SK-N-SH (cell line): ENCODE results near the gene RAB17. TPM values are rescaled to one million over a fixed set of nuclear protein-coding genes. Genes with fewer than 3 reads are reported as not detected.

ENCODE experiments used
- CTCF ChIA-PET: fragments of 300-600, 350-600 bp; formaldehyde crosslinking; extraction: SDS; loops from one replicate; lab custom pipeline; 2021; lab: Yijun Ruan, JAX
- POLR2A ChIA-PET: fragments of 350-600 bp; sonication (Branson Sonifier 250); formaldehyde crosslinking; extraction: SDS; loops from one replicate; lab custom pipeline; 2020; ENCODE audit warnings: antibody characterized with exemption, inconsistent platforms; lab: Yijun Ruan, JAX
- DNase-seq: peaks from one replicate; pipeline ENCODE4 v3.0.0; 2012
- H2AFZ ChIP-seq: fragments of 200-600 bp; sonication (generic); 2 replicates; pipeline ENCODE4 v1.8.1; 2016; ENCODE audit warnings: antibody characterized with exemption, mild to moderate bottlenecking, low read depth
- H3F3A ChIP-seq: fragments of 200-600 bp; sonication (generic); replicated peaks from 2 replicates; pipeline ENCODE3; 2016; ENCODE audit warnings: antibody characterized with exemption, mild to moderate bottlenecking; ENCODE audit not compliant: insufficient read depth
- H3K27ac ChIP-seq, 2 experiments: fragments of 200-500 bp in 1 of 2; fragments of 200-600 bp in 1 of 2; sonication (Bioruptor generic) in 1 of 2; sonication (generic), shearing (Covaris generic) in 1 of 2; 2 replicates each; pipeline versions ENCODE4 v1.5.1 to v1.6.1; 2014 to 2016; ENCODE audit warnings: low read depth in 2 of 2, inconsistent platforms in 1 of 2, low read length in 1 of 2, mild to moderate bottlenecking in 1 of 2, mixed read lengths in 1 of 2
- H3K27me3 ChIP-seq: fragments of 200-600 bp; sonication (generic), shearing (Covaris generic); 2 replicates; pipeline ENCODE4 v1.6.1; 2016; ENCODE audit warnings: mixed run types; ENCODE audit not compliant: insufficient read depth
- H3K36me3 ChIP-seq, 2 experiments: fragments of 200-500 bp in 1 of 2; fragments of 200-600 bp in 1 of 2; sonication (Bioruptor generic) in 1 of 2; sonication (generic) in 1 of 2; replicated peaks in 1 of 2; 2 replicates each; pipeline versions ENCODE3 to v1.5.1; 2014 to 2016; ENCODE audit warnings: low read length in 1 of 2, mild to moderate bottlenecking in 1 of 2; ENCODE audit not compliant: insufficient read depth in 2 of 2, control insufficient read depth in 1 of 2
- H3K4me1 ChIP-seq, 2 experiments: fragments of 200-500 bp in 1 of 2; fragments of 200-600 bp in 1 of 2; sonication (Bioruptor generic) in 1 of 2; sonication (generic), shearing (Covaris generic) in 1 of 2; 2 replicates each; pipeline versions ENCODE4 v1.5.1 to v1.6.1; 2014 to 2016; ENCODE audit warnings: low read depth in 1 of 2, low read length in 1 of 2, mixed run types in 1 of 2; ENCODE audit not compliant: insufficient read depth in 2 of 2, control insufficient read depth in 1 of 2
- H3K4me2 ChIP-seq: fragments of 200-600 bp; sonication (generic), shearing (Covaris generic); 2 replicates; pipeline ENCODE4 v1.6.1; 2017; ENCODE audit warnings: mixed run types
- H3K4me3 ChIP-seq, 2 experiments: fragments of 200-500 bp in 1 of 2; fragments of 200-600 bp in 1 of 2; sonication (Bioruptor generic) in 1 of 2; sonication (generic), shearing (Covaris generic) in 1 of 2; 2 replicates each; pipeline versions ENCODE4 v1.5.1 to v1.8.1; 2014 to 2016; ENCODE audit warnings: low read depth in 2 of 2, inconsistent platforms in 1 of 2, low read length in 1 of 2, mild to moderate bottlenecking in 1 of 2, mixed read lengths in 1 of 2, moderate library complexity in 1 of 2
- H3K79me2 ChIP-seq: fragments of 200-600 bp; sonication (generic); 2 replicates; pipeline ENCODE4 v1.8.1; 2017; ENCODE audit warnings: mild to moderate bottlenecking; ENCODE audit not compliant: insufficient read depth
- H3K9ac ChIP-seq: fragments of 200-600 bp; sonication (generic); 2 replicates; pipeline ENCODE4 v1.6.1; 2017; ENCODE audit warnings: mixed run types
- H3K9me2 ChIP-seq: fragments of 200-600 bp; sonication (generic); 2 replicates; pipeline ENCODE4 v1.6.1; 2017; ENCODE audit warnings: mixed run types
- H3K9me3 ChIP-seq: fragments of 200-600 bp; sonication (generic); 2 replicates; pipeline ENCODE4 v1.6.1; 2017; ENCODE audit warnings: mixed run types, mild to moderate bottlenecking, moderate library complexity
- H4K20me1 ChIP-seq: fragments of 200-600 bp; sonication (generic); 2 replicates; pipeline ENCODE4 v1.6.1; 2017; ENCODE audit warnings: mild to moderate bottlenecking, mixed run types; ENCODE audit not compliant: insufficient read depth
- ELF1 ChIP-seq: IDR thresholded peaks from 2 replicates; pipeline ENCODE4 v1.4.0; 2012
- FOXM1 ChIP-seq: IDR thresholded peaks from 2 replicates; pipeline ENCODE4 v1.4.0; 2012; ENCODE audit warnings: low read depth, mild to moderate bottlenecking
- GABPA ChIP-seq: IDR thresholded peaks from 2 replicates; pipeline ENCODE4 v1.4.0; 2012; ENCODE audit warnings: low read depth, mild to moderate bottlenecking
- MXI1 ChIP-seq: IDR thresholded peaks from 2 replicates; pipeline ENCODE4 v1.6.1; 2012; ENCODE audit warnings: mild to moderate bottlenecking, low read depth, low read length, improper control_type of control experiment
- NFIC ChIP-seq: IDR thresholded peaks from 2 replicates; pipeline ENCODE4 v1.4.0; 2012; ENCODE audit warnings: borderline replicate concordance
- RAD21 ChIP-seq: IDR thresholded peaks from 2 replicates; pipeline ENCODE4 v1.6.1; 2012; ENCODE audit warnings: mild to moderate bottlenecking, low read length
- RCOR1 ChIP-seq: fragments of 150-350 bp; IDR thresholded peaks from 2 replicates; pipeline ENCODE4 v1.6.1; 2017; ENCODE audit warnings: antibody characterized with exemption, low read length
- RFX5 ChIP-seq: IDR thresholded peaks from 2 replicates; pipeline ENCODE4 v1.6.1; 2012; ENCODE audit warnings: mild to moderate bottlenecking, improper control_type of control experiment, low read length
- TAF1 ChIP-seq: IDR thresholded peaks from 2 replicates; pipeline ENCODE4 v1.6.1; 2012; ENCODE audit warnings: low read depth, mild to moderate bottlenecking, low read length, moderate library complexity, borderline replicate concordance
- TEAD4 ChIP-seq: IDR thresholded peaks from 2 replicates; pipeline ENCODE4 v1.4.0; 2012; ENCODE audit warnings: mild to moderate bottlenecking, borderline replicate concordance; ENCODE audit not compliant: insufficient read depth
- WGBS: methylation state at CpG from one replicate; pipeline ENCODE4 v1.1.6; 2017; ENCODE audit warnings: low lambda C conversion rate; 5-methylcytosine and 5-hydroxymethylcytosine counted together
- polyA plus RNA-seq, 3 experiments: library from polyadenylated mRNA; depleted of rRNA; stranded (reverse); fragments of >200 nt; gene quantifications; 2 replicates each; pipeline ENCODE4 v1.2.3, GENCODE V29; 2012
- TF ChIP-seq, protein P1 (sequence below): fragments of 200-600 bp; sonication (generic); IDR thresholded peaks from 2 replicates; pipeline ENCODE4 v1.6.1; 2017; ENCODE audit warnings: antibody characterized with exemption, mild to moderate bottlenecking, moderate library complexity
- TF ChIP-seq, protein P2 (sequence below): fragments of 150-350 bp; IDR thresholded peaks from 2 replicates; pipeline ENCODE4 v1.6.1; 2016; ENCODE audit warnings: mild to moderate bottlenecking, low read depth, low read length
- TF ChIP-seq, protein P3 (sequence below): IDR thresholded peaks from 2 replicates; pipeline ENCODE4; 2012
- TF ChIP-seq, protein P4 (sequence below): IDR thresholded peaks from 2 replicates; pipeline ENCODE4 v1.4.0; 2012; ENCODE audit warnings: low read depth, borderline replicate concordance
- TF ChIP-seq, protein P5 (sequence below): fragments of 150-350 bp; IDR thresholded peaks from 2 replicates; pipeline ENCODE4 v1.6.1; 2017; ENCODE audit warnings: antibody characterized with exemption, low read length, low read depth, borderline replicate concordance
- TF ChIP-seq, protein P6 (sequence below): IDR thresholded peaks from 2 replicates; pipeline ENCODE4 v1.4.0; 2012; ENCODE audit warnings: low read depth, borderline replicate concordance

The RAB17 gene
- polyA plus RNA-seq, 1 of the 3 experiments (the other 2 are of a cell fraction): 0.10 TPM

DNA sequence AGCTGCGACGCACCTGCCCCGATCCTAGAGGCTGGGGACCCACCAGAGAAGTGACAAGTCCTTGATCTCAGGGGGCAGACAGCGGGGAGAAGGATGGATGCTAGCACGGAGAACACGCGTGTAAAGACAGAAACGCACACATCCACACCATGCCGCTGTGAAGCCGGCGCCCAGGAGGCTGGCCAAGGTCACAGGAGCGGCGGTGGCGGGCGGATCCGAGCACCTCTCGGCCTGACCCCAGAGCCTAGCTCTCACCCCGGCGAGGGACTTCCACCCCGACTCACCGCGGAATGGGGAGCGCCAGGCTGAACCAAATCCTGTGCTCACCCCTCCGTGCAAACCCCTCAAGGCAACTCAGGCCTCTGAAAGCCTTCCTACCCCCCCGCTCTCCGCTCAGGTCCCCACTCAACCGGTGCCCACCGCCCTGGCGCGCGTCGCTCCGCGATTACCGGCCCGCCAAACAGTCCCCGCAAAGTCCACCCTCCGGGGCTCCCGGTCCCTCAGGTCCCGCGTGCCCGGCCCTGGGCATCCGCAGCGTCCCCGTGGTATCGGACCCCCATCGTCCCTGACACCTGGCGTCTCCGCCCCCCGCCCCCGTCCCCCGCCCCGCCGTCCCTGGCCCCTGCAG is 36.4 kb upstream of the RAB17 start:
- POLR2A ChIA-PET: no interaction called here
- H3K27ac ChIP-seq: no peak overlapping the region
- peaks cover 0 to 12% of the 10 kb centered on the region in 2 experiments for H3K36me3 ChIP-seq
- peaks cover 5% of the 10 kb centered on the region for H3F3A ChIP-seq
- H3K4me1 ChIP-seq: peaks cover 8 to 14% of the 10 kb centered on the region in 2 experiments
- no peak overlapping the region for H2AFZ ChIP-seq
- H3K9ac ChIP-seq: 0 out of 2 replicates have a peak overlapping the region, but pooled peaks have one; percentile 21
- no peaks in the 10 kb centered on the region for H3K9me3 ChIP-seq
- no peaks in the 10 kb centered on the region for H3K9me2 ChIP-seq
- peaks cover 38% of the 10 kb centered on the region for H3K79me2 ChIP-seq
- peaks cover 10% of the 10 kb centered on the region; the same call in 1 of the 2 replicates for H4K20me1 ChIP-seq
- WGBS: 60% methylated on average over 25 of the region's 54 CpGs
- peak overlapping the region; percentile 76; the same call in 1 of the 2 replicates for H3K4me2 ChIP-seq
- peak overlapping the region; percentile 55 to 78 for H3K4me3 ChIP-seq
- H3K27me3 ChIP-seq: no peaks in the 10 kb centered on the region
- TF ChIP-seq, protein P1, sequence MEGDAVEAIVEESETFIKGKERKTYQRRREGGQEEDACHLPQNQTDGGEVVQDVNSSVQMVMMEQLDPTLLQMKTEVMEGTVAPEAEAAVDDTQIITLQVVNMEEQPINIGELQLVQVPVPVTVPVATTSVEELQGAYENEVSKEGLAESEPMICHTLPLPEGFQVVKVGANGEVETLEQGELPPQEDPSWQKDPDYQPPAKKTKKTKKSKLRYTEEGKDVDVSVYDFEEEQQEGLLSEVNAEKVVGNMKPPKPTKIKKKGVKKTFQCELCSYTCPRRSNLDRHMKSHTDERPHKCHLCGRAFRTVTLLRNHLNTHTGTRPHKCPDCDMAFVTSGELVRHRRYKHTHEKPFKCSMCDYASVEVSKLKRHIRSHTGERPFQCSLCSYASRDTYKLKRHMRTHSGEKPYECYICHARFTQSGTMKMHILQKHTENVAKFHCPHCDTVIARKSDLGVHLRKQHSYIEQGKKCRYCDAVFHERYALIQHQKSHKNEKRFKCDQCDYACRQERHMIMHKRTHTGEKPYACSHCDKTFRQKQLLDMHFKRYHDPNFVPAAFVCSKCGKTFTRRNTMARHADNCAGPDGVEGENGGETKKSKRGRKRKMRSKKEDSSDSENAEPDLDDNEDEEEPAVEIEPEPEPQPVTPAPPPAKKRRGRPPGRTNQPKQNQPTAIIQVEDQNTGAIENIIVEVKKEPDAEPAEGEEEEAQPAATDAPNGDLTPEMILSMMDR: no peak
- TF ChIP-seq FOXM1: no peak
- TF ChIP-seq, protein P2, sequence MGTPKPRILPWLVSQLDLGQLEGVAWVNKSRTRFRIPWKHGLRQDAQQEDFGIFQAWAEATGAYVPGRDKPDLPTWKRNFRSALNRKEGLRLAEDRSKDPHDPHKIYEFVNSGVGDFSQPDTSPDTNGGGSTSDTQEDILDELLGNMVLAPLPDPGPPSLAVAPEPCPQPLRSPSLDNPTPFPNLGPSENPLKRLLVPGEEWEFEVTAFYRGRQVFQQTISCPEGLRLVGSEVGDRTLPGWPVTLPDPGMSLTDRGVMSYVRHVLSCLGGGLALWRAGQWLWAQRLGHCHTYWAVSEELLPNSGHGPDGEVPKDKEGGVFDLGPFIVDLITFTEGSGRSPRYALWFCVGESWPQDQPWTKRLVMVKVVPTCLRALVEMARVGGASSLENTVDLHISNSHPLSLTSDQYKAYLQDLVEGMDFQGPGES: no peak
- TF ChIP-seq RCOR1: no peak
- TF ChIP-seq RAD21: no peak
- no peak for TF ChIP-seq TEAD4
- TF ChIP-seq ELF1: no peak
- TF ChIP-seq, protein P3, sequence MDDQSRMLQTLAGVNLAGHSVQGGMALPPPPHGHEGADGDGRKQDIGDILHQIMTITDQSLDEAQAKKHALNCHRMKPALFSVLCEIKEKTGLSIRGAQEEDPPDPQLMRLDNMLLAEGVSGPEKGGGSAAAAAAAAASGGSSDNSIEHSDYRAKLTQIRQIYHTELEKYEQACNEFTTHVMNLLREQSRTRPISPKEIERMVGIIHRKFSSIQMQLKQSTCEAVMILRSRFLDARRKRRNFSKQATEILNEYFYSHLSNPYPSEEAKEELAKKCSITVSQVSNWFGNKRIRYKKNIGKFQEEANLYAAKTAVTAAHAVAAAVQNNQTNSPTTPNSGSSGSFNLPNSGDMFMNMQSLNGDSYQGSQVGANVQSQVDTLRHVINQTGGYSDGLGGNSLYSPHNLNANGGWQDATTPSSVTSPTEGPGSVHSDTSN: no peak
- no peak for TF ChIP-seq MXI1
- no peak for TF ChIP-seq GABPA
- TF ChIP-seq, protein P4, sequence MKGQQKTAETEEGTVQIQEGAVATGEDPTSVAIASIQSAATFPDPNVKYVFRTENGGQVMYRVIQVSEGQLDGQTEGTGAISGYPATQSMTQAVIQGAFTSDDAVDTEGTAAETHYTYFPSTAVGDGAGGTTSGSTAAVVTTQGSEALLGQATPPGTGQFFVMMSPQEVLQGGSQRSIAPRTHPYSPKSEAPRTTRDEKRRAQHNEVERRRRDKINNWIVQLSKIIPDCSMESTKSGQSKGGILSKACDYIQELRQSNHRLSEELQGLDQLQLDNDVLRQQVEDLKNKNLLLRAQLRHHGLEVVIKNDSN: no peak
- TF ChIP-seq, protein P5, sequence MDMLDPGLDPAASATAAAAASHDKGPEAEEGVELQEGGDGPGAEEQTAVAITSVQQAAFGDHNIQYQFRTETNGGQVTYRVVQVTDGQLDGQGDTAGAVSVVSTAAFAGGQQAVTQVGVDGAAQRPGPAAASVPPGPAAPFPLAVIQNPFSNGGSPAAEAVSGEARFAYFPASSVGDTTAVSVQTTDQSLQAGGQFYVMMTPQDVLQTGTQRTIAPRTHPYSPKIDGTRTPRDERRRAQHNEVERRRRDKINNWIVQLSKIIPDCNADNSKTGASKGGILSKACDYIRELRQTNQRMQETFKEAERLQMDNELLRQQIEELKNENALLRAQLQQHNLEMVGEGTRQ: no peak
- TF ChIP-seq RFX5: no peak
- TF ChIP-seq, protein P6, sequence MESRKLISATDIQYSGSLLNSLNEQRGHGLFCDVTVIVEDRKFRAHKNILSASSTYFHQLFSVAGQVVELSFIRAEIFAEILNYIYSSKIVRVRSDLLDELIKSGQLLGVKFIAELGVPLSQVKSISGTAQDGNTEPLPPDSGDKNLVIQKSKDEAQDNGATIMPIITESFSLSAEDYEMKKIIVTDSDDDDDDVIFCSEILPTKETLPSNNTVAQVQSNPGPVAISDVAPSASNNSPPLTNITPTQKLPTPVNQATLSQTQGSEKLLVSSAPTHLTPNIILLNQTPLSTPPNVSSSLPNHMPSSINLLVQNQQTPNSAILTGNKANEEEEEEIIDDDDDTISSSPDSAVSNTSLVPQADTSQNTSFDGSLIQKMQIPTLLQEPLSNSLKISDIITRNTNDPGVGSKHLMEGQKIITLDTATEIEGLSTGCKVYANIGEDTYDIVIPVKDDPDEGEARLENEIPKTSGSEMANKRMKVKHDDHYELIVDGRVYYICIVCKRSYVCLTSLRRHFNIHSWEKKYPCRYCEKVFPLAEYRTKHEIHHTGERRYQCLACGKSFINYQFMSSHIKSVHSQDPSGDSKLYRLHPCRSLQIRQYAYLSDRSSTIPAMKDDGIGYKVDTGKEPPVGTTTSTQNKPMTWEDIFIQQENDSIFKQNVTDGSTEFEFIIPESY: no peak
- no peak for TF ChIP-seq TAF1
- TF ChIP-seq NFIC: no peak
- no peak for DNase-seq
- CTCF ChIA-PET: interaction anchor here (0.8 to 1.4 kb wide), 2 partner anchors 114 to 118 kb away, joined by 3 to 4 read pairs; no protein-coding TSS in a partner anchor
